AG10803 (cell line): Measurements from ENCODE around the gene SH3RF3.
A peak's percentile ranks its signal among the peaks of the same experiment; 100 is the strongest.

Experiments
- DNase-seq: peaks from one replicate; pipeline ENCODE4 v3.0.0; 2010; ENCODE audit warnings: low read depth
- H3K4me3 ChIP-seq: 2 replicates; pipeline ENCODE4 v1.5.1; 2011; ENCODE audit warnings: mild to moderate bottlenecking, low read length, control low read depth
- TF ChIP-seq, protein P1 (sequence below): conservative IDR thresholded peaks from 2 replicates; pipeline ENCODE4 v1.5.1; 2011; ENCODE audit warnings: mild to moderate bottlenecking, low read length, control low read depth, inconsistent platforms

SH3RF3 gene

GRCh38 chr2:109282865-109283264, 153.9 kb downstream of the SH3RF3 start:
- TF ChIP-seq, protein P1, sequence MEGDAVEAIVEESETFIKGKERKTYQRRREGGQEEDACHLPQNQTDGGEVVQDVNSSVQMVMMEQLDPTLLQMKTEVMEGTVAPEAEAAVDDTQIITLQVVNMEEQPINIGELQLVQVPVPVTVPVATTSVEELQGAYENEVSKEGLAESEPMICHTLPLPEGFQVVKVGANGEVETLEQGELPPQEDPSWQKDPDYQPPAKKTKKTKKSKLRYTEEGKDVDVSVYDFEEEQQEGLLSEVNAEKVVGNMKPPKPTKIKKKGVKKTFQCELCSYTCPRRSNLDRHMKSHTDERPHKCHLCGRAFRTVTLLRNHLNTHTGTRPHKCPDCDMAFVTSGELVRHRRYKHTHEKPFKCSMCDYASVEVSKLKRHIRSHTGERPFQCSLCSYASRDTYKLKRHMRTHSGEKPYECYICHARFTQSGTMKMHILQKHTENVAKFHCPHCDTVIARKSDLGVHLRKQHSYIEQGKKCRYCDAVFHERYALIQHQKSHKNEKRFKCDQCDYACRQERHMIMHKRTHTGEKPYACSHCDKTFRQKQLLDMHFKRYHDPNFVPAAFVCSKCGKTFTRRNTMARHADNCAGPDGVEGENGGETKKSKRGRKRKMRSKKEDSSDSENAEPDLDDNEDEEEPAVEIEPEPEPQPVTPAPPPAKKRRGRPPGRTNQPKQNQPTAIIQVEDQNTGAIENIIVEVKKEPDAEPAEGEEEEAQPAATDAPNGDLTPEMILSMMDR: no peak
- no peak overlapping the region for H3K4me3 ChIP-seq
- DNase-seq: no peak

DNA sequence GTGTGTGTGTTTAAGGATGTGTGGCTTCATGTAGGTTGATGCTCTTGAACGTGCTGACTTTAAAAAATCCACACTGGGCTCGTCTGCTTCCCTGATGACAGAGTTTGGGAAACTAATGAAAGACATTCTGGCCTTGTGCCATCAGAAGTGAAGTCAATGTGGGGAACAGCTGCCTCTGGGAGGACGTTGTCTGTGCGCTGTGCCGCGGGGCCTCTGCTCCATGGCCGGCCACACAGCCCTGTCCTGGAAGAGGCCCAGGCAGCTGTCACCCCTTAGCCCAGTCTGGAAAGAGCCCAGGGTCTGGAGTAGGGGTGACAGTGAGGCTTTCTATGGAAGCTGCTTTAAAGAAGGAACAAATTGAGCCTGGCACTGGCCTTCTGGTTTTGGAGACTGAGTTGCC, 155.8 kb downstream of the SH3RF3 start:
- DNase-seq: peak; percentile 82
- TF ChIP-seq, protein P1: no peak
- H3K4me3 ChIP-seq: no peak overlapping the region

DNA sequence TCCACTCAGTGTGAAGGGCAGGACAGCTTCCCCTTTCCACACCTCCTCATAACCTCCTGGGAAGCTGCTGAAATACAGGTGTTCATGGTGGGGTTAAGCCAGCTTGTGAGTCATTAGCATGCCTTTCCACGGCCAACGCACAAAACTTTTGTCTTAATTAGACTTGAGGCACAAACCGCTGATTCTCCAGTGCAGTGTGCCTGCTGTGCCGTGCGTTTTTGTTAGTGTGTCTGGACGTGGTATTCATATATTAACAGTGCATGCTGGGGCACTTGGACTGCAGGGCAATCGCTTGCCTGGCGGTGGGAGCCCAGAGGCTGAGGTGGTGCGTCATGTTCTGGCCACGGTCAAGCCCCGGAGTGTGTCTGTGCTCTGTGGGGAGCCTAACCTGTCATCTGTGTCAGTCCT, 156.2 kb downstream of the SH3RF3 start:
- TF ChIP-seq, protein P1: no peak
- H3K4me3 ChIP-seq: no peak overlapping the region
- peak; percentile 33 for DNase-seq

- TF ChIP-seq, protein P1: no peak
- no peak for DNase-seq
- no peak overlapping the region for H3K4me3 ChIP-seq
Observed at GRCh38 chr2:109287413-109287812, 158.4 kb downstream of the SH3RF3 start.

- H3K4me3 ChIP-seq: no peak overlapping the region
- TF ChIP-seq, protein P1: no peak
- DNase-seq: no peak
Observed at GRCh38 chr2:109287838-109288237, 158.8 kb downstream of the SH3RF3 start.

DNA sequence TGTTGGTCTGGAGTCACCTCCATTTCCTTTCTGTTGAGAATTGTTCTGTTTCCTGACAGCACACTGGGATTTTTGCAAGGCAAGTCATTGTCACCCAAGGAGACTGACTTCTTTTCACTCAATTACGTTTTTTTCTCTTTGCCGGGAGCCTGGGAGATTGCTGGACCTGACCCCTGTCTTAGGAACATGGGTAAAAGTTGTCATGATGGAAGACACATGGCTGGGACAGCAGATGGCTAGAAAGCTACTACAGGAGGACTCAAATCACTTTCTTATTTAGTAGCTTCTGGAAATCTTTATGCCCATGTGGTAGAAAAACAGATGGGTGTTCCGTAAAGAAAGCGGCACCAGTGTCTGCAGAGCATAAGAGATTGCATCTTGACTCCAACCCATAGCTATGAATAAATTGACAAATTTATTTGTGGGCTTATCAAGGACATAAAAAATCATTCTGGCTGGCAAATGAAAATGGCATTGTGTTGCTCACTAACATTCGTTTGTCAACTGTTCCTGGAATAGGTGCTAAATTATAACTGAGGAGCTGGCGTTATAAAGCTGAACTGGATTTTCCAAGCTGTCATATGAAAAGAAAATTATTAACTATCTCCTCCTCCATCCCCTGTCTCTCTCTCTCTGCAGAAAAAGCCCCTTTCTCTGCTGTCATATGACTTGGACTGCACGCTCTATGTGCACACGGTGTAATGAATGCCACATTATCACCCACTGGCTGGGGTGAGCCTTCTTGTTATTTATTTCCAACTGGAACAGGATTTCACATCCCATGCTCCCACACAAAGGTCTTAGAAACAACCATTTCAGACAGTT, 159.8 kb downstream of the SH3RF3 start:
- DNase-seq: no peak
- H3K4me3 ChIP-seq: no peak overlapping the region
- TF ChIP-seq, protein P1: no peak
